Measurements from ENCODE around the gene EXOC2. TPM values are rescaled to one million over a fixed set of nuclear protein-coding genes. Genes with fewer than 3 reads are reported as not detected.
"Not testable (repeated sequence)": the region's sequence is repeated elsewhere in the genome, so short reads cannot be mapped to it uniquely, and the experiment has no call there.

EXOC2 gene
- total RNA-seq, 2 experiments from 2014 or later = 43.4 to 43.6 TPM

DNA sequence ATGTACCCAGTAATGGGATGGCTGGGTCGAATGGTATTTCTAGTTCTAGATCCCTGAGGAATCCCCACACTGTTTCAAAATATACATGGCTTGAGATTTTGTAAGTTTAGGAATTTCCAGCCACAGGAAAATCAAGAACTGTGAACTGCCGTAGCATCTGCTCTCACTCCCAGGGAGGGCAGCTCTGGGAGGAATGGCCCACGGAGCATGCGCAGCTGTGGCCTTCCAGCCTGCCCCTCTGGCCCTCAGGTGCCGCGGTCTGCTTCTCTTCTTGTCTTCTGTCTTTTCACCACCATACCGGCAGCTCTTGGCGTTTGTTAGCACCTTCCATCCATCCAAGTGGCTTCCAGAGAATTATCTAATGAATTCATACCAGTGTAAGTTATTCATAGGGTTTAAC lies 19.9 kb upstream of the EXOC2 start:
- ChIA-PET CTCF (no interaction called here), POLR2A (no interaction called here)

DNA sequence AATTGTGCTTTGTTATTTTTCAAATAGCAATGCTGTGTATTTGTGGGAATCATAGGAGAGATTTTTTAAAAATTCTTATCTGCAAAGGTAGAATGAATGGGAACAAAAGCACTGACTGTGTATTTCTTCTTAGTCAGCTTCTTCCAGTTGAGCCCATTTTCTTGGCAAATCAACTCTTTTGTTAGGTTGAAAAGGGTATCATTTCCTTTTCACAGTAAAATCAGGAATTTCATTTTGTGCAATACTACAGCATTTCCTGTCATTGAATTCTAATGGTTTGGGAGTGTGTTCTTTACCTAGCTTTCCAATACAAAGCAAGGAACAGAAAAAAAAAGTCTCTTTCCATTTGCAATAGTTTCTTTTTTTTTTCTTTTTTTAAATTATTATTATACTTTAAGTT lies 19.0 kb upstream of the EXOC2 start:
- ChIA-PET POLR2A (interaction anchor here (0.6 to 0.7 kb wide), 2 partner anchors 96 to 195 kb away, joined by 3 to 6 read pairs; no protein-coding TSS in a partner anchor), CTCF (interaction anchor here (1.0 to 1.3 kb wide), 3 partner anchors 10 to 185 kb away, joined by 3 to 5 read pairs (median 3); no protein-coding TSS in a partner anchor)

DNA sequence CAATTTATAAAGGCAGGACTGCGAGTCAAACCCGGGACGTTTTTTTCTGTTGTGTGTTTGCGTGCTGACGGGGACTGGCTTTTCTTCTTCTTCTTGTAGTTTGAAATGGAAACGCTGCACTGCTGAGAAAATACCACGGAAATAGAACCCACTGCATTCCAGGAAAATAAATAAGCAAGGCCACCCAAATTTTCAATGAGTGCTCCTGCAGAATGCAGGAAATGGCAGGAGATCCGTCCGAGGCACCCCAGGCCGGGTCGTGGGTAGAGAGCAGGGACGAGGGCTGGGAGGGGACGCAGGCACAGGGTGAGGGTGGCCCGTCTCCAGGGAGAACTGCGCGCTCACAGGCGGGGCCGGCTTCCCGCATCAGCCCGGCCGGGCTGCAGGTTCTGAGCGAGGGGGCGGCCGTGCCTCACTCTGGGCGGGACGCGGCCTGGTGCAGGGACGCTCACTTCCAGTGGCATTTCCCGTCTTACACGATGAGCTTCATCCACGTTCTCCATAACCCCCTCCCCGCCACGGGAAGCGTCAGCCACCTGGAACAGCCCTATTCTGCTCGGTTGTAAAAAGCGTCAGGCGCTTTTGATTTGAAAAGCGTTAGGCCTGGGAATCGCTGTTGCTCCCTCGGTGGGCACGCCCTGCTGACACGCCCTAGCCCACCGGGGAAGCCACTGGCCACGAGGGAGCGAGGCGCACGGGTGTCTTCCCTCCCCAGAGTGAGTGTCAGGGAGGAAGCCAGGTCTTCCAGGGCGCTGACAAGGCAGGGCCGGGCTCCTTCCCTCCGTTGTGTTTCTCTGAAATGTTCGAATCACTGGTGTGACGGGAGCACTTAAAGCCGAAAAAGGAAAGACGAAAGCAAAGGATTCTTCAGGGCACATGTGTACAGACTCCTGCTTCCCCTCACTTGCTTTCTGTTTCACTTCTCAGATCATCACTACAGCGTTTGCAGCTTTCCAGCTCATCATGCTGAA lies 17.9 kb upstream of the EXOC2 start:
- POLR2A ChIA-PET = interaction anchor here (0.6 kb wide), 1 partner anchor 21 kb away, joined by 4 read pairs; no protein-coding TSS in a partner anchor
- CTCF ChIA-PET = interaction anchor here (1.0 to 1.3 kb wide), 3 partner anchors 11 to 184 kb away, joined by 3 to 5 read pairs (median 3); no protein-coding TSS in a partner anchor

DNA sequence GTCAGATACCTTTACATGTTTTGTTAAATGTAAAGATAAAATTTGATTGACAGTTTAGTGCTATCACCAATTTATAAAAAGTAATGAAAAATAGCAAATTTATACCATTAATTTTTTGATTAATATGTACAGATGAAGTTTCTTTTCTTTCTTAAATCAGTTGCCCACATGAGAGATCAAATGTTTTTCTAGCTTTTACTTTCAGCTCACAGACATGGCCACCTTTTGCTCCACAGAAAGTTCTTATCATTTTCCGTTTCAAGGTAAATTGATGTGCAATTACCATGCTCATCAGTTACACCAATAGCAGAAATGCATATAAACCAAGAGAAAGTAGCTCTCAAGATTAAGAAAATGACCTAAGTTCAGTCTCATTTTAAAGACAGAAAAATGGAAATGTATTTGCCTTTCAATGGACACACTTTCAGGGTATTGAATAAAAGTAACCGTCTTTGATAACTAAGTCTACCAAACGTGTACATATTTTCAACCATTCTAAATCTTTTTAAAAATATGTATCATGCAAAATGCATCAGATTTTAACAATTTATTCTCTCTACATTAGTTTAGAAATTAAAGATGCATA lies 16.6 kb upstream of the EXOC2 start:
- CTCF ChIA-PET = interaction anchor here (1.3 kb wide), 1 partner anchor 13 kb away, joined by 3 read pairs; no protein-coding TSS in a partner anchor
- POLR2A ChIA-PET = no interaction called here

DNA sequence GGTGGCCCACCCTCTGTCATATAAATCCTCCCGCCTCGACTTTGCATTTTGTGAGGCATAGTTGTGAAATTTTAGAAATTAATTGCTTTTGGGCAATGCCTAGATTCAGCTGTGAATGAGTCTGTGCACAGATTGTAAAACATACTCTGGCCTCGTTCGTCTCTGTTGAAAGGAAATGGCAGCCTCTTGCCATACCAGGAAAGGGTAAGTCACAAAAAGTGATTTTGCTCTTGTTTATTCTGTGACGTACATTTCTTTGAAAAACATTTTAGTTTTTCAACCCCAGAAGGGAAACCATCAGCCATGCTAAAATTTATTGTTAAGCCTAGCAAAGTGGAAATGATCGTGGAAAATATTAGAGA lies 15.3 kb upstream of the EXOC2 start:
- ChIA-PET POLR2A (no interaction called here), CTCF (no interaction called here)

DNA sequence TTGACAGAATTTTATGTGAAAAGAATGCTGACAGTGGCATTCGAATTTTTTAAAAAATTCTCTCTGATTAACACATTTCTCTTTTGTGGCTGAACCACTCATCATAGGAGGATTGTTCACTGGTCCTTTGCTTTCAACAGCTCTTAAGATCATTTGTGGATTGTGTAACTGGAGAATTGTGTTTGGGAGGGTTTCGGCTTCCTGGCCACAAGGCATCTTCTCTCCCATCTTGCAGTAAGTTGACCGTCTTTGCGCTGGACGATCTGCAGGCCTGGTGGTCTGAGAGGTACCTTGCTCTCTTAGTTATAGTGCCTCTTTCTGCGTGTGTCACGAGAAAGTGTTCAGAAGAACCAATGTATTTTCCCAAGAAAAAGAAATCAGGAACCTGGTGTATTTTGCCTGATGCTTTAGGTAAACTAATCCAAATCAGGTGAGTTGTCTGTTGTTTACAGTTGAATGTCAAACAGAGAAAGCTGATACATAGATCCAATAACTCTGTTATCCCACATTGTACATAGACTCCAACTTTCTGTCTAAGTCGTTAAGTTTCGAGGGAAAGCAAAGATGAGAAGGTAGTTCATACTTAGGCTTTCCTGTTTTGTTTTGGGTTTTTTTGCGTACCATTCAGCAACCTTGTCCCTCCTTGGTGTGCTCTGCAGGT lies 14.8 kb upstream of the EXOC2 start:
- CTCF ChIA-PET = no interaction called here

DNA sequence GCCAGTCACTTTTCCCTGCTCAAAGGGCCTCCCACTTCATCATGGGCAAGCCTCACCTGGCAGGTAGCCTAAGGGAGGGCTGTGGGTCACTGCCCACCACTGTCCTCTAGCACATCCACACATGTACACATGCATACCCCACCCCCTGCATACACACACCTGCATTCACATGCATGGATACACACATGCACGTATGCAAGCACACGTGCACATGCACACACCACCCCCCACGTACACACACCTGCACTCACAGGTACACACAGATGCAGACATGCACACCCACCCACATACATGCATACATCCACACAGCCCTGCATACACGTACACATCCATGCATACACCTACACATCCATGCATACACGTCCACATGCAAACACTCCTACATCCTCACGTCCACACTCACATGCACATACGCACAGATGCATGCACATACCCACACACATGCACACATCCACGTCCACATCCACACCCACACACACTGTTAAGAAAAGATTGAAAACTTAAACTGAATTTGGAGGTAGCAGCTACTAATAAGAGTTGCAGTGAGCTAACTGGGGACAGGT lies 14.0 kb upstream of the EXOC2 start:
- POLR2A ChIA-PET = no interaction called here
- CTCF ChIA-PET = no interaction called here

More for the DNA sequence above, 14.8 kb upstream of the EXOC2 start:
- POLR2A ChIA-PET = no interaction called here

DNA sequence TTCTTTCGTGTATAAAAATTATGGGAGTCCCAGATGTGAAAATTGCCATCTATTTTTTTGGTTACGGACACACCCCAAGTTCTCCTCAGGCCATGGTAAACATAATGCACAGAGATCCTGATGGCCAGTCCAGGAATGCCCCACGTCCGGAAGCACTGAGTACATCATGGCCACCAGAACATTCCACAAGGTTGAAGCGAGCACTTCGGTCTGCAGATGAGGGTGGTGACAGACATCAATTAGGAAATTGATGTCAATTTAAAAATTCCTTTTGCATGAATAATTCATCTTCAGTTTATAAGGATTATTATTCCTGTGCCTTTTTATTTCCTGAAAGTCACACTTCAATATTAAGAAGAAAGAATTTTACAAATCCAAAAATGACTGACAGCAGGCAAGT lies 13.2 kb upstream of the EXOC2 start:
- ChIA-PET CTCF (no interaction called here), POLR2A (no interaction called here)

DNA sequence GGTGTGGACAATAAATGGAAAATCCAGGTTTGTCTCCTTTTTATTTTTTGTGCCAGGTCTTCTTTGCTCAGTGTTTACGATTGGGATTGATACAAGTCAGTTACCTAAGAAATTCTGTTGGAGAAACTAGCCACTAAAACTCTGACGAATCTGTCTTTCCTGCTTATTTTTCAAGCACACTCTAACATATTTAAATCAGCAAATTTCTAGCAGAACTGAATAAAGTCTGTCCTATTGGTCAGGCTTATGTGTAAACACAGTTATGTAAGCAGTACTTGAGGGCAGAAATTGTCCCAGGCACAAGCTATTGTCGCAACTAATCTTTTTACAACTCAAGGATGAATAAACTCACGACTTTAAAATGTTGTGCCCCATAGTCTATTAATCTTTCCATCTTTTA lies 12.1 kb upstream of the EXOC2 start:
- ChIA-PET CTCF (no interaction called here), POLR2A (interaction anchor here (0.6 kb wide), 1 partner anchor 23 kb away, joined by 3 read pairs; no protein-coding TSS in a partner anchor)

DNA sequence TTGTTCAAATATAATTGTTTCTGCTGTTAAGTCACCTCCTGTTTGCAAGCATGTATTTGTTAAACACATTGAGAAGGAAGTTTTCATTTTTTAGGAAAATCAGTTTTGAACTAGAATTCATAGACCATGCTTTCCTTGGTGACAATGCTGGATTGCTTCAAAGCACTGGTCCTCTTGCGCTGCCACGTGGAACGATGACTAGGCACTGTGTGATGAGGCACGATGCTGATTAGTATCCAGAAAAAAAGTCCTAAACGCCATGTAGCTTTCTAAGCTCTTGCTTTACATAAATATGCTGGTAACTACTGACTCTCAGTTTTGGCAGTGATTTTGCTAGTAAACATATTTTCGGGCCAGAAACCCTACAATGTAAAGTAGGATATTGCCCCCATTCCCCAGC lies 11.1 kb upstream of the EXOC2 start:
- ChIA-PET CTCF (interaction anchor here (1.2 kb wide), 1 partner anchor 18 kb away, joined by 3 read pairs; no protein-coding TSS in a partner anchor), POLR2A (interaction anchor here (0.6 kb wide), 1 partner anchor 11 kb away, joined by 6 read pairs; no protein-coding TSS in a partner anchor)

DNA sequence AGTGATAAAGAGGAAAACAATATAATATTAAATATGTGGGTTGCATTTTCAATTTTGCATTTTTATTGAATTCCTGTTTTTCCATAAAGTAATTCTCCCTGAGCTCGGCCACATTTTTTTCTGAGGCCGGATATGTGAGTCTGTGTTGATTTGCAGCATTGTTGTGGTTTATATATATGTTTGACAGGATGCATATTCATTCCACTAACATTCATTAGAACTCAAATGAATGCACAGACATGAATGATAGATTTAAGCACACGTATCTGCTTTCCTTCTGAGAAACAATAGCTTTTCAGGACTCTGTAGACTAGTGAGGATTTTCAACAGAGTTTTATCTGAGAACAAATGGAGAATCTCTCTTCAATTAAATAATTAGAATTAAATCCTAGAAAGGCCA lies 10.6 kb upstream of the EXOC2 start:
- POLR2A ChIA-PET = interaction anchor here (0.6 kb wide), 1 partner anchor 10 kb away, joined by 6 read pairs; no protein-coding TSS in a partner anchor
- CTCF ChIA-PET = interaction anchor here (1.2 kb wide), 1 partner anchor 18 kb away, joined by 3 read pairs; no protein-coding TSS in a partner anchor

DNA sequence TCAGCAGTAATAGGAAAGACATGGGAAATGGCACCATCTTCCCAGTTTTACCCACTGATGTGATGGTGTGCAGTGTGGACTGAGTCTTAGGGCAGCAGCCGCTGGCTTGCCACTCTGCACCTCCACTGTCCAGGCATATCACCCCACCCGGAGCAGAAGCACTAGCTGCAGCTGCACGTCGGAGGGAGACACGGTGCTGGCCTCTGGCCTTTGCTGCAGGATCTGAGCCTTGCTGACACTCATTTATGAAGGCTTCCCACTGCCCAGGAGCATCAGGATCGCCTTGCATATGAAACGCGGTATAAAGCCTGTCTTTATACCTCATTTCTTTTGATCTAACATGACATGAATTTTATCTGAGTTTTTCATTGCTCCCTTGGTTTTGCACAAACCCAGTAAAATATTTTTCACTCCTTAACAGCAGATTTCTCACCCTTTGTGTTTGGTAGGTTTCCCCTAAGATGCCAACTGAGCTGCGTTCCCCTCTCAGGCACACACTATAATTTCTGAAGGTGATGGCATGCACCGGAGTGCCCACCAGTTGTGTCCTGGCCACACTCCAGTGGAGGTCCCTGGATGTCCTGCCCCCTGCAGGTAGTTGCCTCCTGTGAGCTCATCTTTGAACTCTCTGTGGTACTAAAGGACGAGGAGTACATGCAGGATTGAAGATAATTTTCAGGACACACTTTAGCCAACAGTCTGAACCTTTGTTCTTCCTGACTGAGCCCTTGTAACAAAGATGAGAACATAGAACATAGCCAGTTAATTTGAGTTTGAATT lies 9.0 kb upstream of the EXOC2 start:
- CTCF ChIA-PET = no interaction called here

DNA sequence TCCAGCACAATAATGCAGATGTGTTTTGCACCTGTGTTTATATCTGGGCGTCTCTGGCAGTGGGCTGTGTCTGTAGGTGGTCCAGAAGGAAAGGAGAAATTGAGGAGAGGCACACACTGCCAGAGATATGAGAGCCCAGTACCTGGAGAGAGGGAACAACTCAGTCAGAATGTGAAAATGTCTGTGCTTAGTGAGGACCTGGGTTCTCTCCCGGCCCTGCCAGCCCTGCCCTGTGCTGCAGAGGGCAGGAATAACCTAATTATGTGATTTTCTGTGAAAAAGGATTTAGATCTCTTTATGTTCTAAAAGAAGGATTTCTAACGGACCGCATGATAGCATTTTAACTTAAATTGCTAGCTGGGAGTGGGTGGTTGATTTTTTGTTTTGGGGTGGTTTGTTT lies 8.3 kb upstream of the EXOC2 start:
- POLR2A ChIA-PET = no interaction called here
- CTCF ChIA-PET = no interaction called here

More for the DNA sequence above, 9.0 kb upstream of the EXOC2 start:
- POLR2A ChIA-PET = no interaction called here

DNA sequence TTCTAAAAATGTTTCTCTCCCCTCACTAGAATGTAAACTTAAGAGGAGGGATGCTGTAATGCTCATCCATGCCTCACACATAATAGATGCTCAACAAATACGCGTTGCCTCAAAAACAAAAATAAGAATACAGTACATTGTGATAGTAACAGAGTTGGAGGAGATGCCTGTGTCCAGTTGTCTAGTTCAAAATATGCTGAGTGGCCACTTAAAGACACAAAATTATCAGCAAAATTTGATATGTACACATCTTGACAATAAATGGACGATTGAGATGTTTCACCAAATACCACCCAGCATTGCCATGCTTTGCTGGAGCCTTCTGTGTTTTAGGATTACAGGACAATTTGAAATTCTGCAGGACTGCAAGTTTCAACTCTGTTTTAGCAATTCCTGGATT lies 7.6 kb upstream of the EXOC2 start:
- POLR2A ChIA-PET = no interaction called here
- CTCF ChIA-PET = no interaction called here

DNA sequence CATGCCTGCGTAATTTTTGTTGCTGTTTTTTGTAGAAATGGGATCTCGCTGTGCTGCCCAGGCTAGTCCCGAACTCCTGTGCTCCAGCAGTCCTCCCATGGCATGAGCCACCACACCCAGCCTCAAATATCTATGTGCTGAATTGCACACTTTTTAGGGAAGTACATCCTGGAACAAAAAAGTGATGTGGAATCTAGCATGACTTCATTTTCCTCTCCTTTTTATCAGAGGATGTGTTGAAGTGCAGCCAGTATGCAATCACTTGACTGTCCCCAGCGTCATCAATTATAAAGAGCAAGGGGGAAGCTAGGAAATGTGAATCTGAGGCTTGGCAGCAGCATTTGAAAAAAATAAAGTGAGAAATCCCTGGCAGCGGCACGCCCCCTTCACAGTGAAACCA lies 6.4 kb upstream of the EXOC2 start:
- ChIA-PET POLR2A (no interaction called here), CTCF (no interaction called here)

DNA sequence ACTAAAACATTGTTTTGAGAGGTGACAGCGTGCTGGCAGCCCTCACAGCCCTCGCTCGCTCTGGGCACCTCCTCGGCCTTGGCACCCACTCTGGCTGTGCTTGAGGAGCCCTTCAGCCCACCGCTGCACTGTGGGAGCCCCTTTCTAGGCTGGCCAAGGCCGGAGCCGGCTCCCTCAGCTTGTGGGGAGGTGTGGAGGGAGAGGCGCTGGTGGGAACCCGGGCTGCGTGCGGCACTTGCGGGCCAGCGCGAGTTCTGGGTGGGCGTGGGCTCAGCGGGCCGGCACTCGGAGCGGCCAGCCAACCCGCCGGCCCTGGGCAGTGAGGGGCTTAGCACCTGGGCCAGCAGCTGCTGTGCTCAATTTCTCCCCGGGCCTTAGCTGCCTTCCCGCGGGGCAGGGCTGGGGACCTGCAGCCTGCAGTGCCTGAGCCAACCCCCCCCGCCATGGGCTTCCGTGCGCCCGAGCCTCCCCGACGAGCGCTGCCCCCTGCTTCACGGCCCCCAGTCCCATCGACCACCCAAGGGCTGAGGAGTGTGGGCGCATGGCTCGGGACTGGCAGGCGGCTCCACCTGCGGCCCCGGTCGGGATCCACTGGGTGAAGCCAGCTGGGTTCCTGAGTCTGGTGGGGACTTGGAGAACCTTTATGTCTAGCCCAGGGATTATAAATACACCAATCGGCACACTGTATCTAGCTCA lies 1.6 kb upstream of the EXOC2 start:
- CTCF ChIA-PET, POLR2A ChIA-PET: not testable (repeated sequence)

DNA sequence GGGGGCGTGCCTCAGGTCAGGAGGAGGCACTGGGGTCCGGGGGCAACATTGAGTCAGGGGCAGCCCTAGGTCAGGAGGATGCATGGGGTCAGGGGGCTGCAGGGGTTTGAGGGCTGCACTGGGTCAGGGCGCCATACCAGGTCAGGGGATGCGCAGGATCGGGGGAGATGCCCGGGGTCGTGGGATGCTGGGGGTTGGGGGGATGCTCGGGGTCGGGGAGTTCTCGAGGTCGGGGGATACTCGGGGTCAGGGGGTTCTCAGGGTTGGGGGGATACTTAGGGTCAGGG lies 727 bp upstream of the EXOC2 start:
- POLR2A ChIA-PET = interaction anchor here (0.6 kb wide), 1 partner anchor 10 kb away, joined by 6 read pairs; no protein-coding TSS in a partner anchor
- CTCF ChIA-PET = interaction anchor here (0.6 to 1.2 kb wide), 3 partner anchors 23 to 108 kb away, joined by 3 read pairs; no protein-coding TSS in a partner anchor

DNA sequence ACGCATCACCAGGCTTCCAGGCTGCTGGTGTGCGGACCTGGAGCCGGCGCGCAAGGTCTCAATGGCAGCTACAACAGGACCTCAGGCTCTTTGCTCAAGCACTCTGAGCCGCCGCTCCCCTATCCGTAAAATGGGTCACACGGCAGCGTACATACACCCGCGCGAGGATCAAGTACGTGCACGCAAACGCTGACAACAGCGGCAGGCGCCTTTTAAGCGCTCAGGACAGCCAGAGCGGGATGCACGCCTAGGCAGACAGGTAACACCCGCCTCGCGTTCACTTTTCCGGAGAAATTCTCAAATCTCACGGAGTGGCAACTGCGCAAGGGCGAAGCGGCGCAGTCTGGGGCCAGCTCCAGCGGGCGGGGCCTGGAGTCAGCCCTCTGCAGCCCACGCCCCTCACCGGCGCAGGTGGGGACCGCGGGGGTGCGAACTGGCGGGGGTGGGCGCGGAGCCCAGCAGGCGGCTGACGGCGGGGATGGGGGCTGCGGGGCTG lies 535 bp downstream of the EXOC2 start:
- ChIA-PET CTCF (interaction anchor here (1.2 kb wide), 3 partner anchors 23 to 107 kb away, joined by 3 read pairs; no protein-coding TSS in a partner anchor), POLR2A (interaction anchor here (0.6 to 1.0 kb wide), 3 partner anchors 56 to 270 kb away, joined by 4 to 5 read pairs (median 4); no protein-coding TSS in a partner anchor)
